ENCODE results near the gene RAB15. TPM values are rescaled to one million over a fixed set of nuclear protein-coding genes. Genes with fewer than 3 reads are reported as not detected.

RAB15 gene
- total RNA-seq, 1 donor: 4.8 TPM

DNA sequence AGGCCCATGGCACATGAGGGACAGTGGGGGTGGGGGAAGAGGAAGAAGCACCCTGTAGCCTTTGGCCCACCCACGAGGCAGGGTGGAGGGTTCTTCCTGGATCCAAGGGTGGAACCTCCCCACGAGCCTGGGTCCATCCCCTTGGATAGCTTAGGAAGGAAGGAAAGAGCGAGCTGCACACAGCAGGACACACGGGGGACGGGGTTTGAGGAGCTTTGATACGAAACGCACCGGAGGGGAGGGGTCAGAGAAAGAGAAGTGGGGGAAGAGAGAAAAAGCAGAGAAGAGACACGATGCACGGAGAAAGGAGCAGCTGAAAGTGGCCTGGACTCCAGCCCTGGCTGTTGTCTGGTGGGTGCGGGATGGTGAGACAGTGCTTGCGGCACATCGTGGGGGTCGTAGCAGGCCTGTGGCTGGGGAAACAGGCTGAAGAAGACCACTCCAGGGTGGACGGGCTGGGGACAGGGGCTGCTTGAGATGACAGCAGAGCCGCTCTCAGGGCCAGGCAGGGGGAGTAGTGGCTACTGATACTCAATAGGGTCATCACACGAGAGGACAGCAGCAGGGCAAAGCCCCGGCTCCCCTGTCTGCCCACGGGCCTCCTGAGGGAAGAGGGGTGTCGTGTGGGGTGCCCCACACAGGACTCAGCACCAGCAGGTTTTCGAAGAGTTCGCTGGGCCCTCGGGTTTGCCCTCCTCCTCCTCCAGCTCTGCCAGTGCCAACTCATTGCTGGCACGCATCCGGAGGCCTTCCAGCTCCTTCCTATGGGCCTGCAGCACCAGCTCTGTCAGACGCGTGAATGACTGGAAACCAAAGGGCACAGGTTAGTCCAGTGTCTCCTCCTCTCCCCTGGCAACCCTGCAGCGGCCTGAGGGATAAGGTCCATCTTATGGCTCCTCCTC lies 24.2 kb downstream of the RAB15 start:
- TF ChIP-seq, protein P1, sequence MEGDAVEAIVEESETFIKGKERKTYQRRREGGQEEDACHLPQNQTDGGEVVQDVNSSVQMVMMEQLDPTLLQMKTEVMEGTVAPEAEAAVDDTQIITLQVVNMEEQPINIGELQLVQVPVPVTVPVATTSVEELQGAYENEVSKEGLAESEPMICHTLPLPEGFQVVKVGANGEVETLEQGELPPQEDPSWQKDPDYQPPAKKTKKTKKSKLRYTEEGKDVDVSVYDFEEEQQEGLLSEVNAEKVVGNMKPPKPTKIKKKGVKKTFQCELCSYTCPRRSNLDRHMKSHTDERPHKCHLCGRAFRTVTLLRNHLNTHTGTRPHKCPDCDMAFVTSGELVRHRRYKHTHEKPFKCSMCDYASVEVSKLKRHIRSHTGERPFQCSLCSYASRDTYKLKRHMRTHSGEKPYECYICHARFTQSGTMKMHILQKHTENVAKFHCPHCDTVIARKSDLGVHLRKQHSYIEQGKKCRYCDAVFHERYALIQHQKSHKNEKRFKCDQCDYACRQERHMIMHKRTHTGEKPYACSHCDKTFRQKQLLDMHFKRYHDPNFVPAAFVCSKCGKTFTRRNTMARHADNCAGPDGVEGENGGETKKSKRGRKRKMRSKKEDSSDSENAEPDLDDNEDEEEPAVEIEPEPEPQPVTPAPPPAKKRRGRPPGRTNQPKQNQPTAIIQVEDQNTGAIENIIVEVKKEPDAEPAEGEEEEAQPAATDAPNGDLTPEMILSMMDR (IDR thresholded peaks at IDR 0.05; ENCODE audit: insufficient read depth, low read length): no peak
- no peak for DNase-seq (ENCODE audit: low read depth)
- no peak overlapping the region for H3K4me3 ChIP-seq (ENCODE audit: low read depth, low read length)

GRCh38 chr14:64946310-64947045 lies 25.7 kb downstream of the RAB15 start:
- TF ChIP-seq, protein P1 (IDR thresholded peaks at IDR 0.05; ENCODE audit: insufficient read depth, low read length): no peak
- no peak overlapping the region for H3K4me3 ChIP-seq (ENCODE audit: low read depth, low read length)
- no peak for DNase-seq (ENCODE audit: low read depth)

DNA sequence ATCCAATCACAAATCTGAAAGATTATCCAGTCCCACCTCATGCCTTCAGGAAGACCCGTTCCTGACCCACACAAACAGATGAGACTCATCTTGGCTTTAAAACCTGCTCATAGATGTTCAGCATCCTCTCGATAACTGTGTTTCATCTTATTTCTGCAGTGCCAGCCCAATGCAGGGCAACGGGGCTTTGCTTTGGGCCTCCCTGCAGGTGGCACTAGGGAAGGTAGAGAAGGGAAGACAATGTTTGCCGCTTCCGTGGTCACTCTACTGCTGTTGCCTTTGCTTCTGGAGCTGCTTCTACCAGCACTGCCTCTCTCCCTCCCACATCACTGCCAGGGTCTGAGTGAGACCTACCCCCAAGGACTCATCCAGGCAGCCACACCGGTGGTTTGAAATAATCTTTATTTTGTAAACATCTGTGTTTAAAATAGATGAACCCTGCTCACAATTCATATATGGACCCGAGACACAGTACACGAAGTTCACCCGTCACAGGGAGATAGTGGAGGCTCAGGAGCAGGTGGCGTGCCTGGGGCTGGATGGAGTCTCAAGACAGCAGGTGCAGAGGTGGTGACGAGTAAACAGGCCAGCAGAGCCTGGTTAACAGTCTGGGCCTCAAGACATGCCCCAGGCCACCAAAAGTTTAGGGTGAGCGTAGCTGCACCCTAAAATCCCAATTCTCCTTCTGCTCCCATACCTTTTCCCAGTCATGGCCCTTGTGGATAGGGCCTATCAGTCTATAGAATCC lies 26.5 kb downstream of the RAB15 start:
- TF ChIP-seq, protein P1 (IDR thresholded peaks at IDR 0.05; ENCODE audit: insufficient read depth, low read length): no peak
- H3K4me3 ChIP-seq (ENCODE audit: low read depth, low read length): no peak overlapping the region
- DNase-seq (ENCODE audit: low read depth): no peak

GRCh38 chr14:64944861-64945260 lies 27.3 kb downstream of the RAB15 start:
- no peak for DNase-seq (ENCODE audit: low read depth)
- H3K4me3 ChIP-seq (ENCODE audit: low read depth, low read length): no peak overlapping the region
- TF ChIP-seq, protein P1 (IDR thresholded peaks at IDR 0.05; ENCODE audit: insufficient read depth, low read length): no peak

- H3K4me3 ChIP-seq (ENCODE audit: low read depth, low read length): no peak overlapping the region
Measured at GRCh38 chr14:64944041-64944440, 28.1 kb downstream of the RAB15 start.

DNA sequence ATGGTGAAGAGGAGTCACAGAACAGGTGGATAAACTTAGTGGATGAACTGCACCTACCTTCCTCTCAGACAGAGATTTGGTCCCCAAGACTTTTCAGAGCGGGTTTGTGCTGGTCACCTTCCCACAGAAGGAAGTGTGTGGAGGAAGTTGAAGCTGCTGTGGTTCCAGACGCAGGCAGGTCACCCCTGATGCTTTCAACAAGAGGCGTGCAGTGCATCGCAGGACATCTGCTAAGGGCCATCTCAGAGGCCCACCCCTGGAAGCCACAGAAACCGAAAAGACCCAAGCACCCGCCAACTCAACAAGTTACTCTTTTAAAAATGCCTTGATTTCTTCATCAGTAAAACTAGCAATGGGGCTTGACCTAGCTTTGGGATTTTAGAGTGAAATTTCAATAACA lies 28.6 kb downstream of the RAB15 start:
- no peak for DNase-seq (ENCODE audit: low read depth)
- TF ChIP-seq, protein P1 (IDR thresholded peaks at IDR 0.05; ENCODE audit: insufficient read depth, low read length): no peak
- no peak overlapping the region for H3K4me3 ChIP-seq (ENCODE audit: low read depth, low read length)

More at GRCh38 chr14:64944041-64944440, 28.1 kb downstream of the RAB15 start:
- DNase-seq (ENCODE audit: low read depth): no peak
- TF ChIP-seq, protein P1 (IDR thresholded peaks at IDR 0.05; ENCODE audit: insufficient read depth, low read length): no peak

All from fibroblast of the aortic adventitia (primary cell).